NCI-H460 (cell line): ENCODE results near the gene API5. TPM values are rescaled to one million over a fixed set of nuclear protein-coding genes. Genes with fewer than 3 reads are reported as not detected.
A peak's percentile ranks its signal among the peaks of the same experiment; 100 is the strongest.

ENCODE experiments used
- DNase-seq: peaks from one replicate; pipeline ENCODE4 v3.0.0-alpha.2; 2016; ENCODE audit warnings: low read depth; ENCODE audit errors: extremely low read depth
- small RNA-seq, 2 experiments: library from RNA; depleted of rRNA; stranded (forward); fragments of <200 nt; gene quantifications; one replicate each; pipeline ENCODE3, GENCODE V24; 2014
- total RNA-seq: library from RNA; depleted of rRNA; stranded (reverse); fragments of >200 nt; shearing (Covaris generic); gene quantifications from 2 replicates; pipeline ENCODE4 v1.2.3, GENCODE V29; 2014; rRNA removed

API5 gene
- total RNA-seq, 1 experiment from 2014 or later = 68.4 TPM

- peak; percentile 84 for DNase-seq
These were observed 47.1 kb downstream of the API5 start, which contains the start of gene TTC17 for GRCh38 chr11:43358801-43359421. TSS of gene TTC17 (plus strand) at chr11:43358920. CDS start at chr11:43358955, 35 bp downstream.

GRCh38 chr11:43359422-43359818 is 47.6 kb downstream of the API5 start:
- DNase-seq = no peak

- DNase-seq = no peak
These were observed 48.7 kb downstream of the API5 start for GRCh38 chr11:43360361-43361032.

- DNase-seq = no peak
These were observed 54.9 kb downstream of the API5 start for GRCh38 chr11:43366677-43367076.

- DNase-seq = no peak
These were observed 55.8 kb downstream of the API5 start for GRCh38 chr11:43367382-43368178.

- DNase-seq = no peak
These were observed 64.3 kb downstream of the API5 start for GRCh38 chr11:43376065-43376464.

- no peak for DNase-seq
These were observed 64.8 kb downstream of the API5 start for GRCh38 chr11:43376594-43376993.

- no peak for DNase-seq
These were observed 65.6 kb downstream of the API5 start for GRCh38 chr11:43377389-43377788.

- no peak for DNase-seq
These were observed 67.1 kb downstream of the API5 start for GRCh38 chr11:43378897-43379296.

- no peak for DNase-seq
These were observed 70.0 kb downstream of the API5 start for GRCh38 chr11:43381802-43382201.

- no peak for DNase-seq
These were observed 70.8 kb downstream of the API5 start for GRCh38 chr11:43382614-43383013.

GRCh38 chr11:43384393-43384792 is 72.6 kb downstream of the API5 start:
- DNase-seq = no peak

GRCh38 chr11:43392713-43393112 is 80.9 kb downstream of the API5 start:
- DNase-seq = no peak

- no peak for DNase-seq
These were observed 82.1 kb downstream of the API5 start for GRCh38 chr11:43393765-43394355.

Small RNA genes lying within 50 kb of the gene (small RNA-seq; reads per million reads assigned to genes)
- 0 reads per million in 2 experiments for gene RF00019

Other genes with a start within 250 kb of the API5 start
- 59.7 and 62.6 TPM in 2 replicates for gene TTC17, start 46.9 kb downstream of the API5 start, total RNA-seq